SK-N-SH (cell line): Measurements from ENCODE around the gene TSFM. TPM values are rescaled to one million over a fixed set of nuclear protein-coding genes. Genes with fewer than 3 reads are reported as not detected.

Experiments used
- CTCF ChIA-PET: fragments of 300-600, 350-600 bp; formaldehyde crosslinking; extraction: SDS; loops from one replicate; lab custom pipeline; 2021; lab: Yijun Ruan, JAX
- POLR2A ChIA-PET: fragments of 350-600 bp; sonication (Branson Sonifier 250); formaldehyde crosslinking; extraction: SDS; loops from one replicate; lab custom pipeline; 2020; ENCODE audit warnings: antibody characterized with exemption, inconsistent platforms; lab: Yijun Ruan, JAX
- DNase-seq: peaks from one replicate; pipeline ENCODE4 v3.0.0; 2012
- H2AFZ ChIP-seq: fragments of 200-600 bp; sonication (generic); 2 replicates; pipeline ENCODE4 v1.8.1; 2016; ENCODE audit warnings: antibody characterized with exemption, mild to moderate bottlenecking, low read depth
- H3F3A ChIP-seq: fragments of 200-600 bp; sonication (generic); replicated peaks from 2 replicates; pipeline ENCODE3; 2016; ENCODE audit warnings: antibody characterized with exemption, mild to moderate bottlenecking; ENCODE audit not compliant: insufficient read depth
- H3K27ac ChIP-seq, 2 experiments: fragments of 200-500 bp in 1 of 2; fragments of 200-600 bp in 1 of 2; sonication (Bioruptor generic) in 1 of 2; sonication (generic), shearing (Covaris generic) in 1 of 2; 2 replicates each; pipeline versions ENCODE4 v1.5.1 to v1.6.1; 2014 to 2016; ENCODE audit warnings: low read depth in 2 of 2, inconsistent platforms in 1 of 2, low read length in 1 of 2, mild to moderate bottlenecking in 1 of 2, mixed read lengths in 1 of 2
- H3K27me3 ChIP-seq: fragments of 200-600 bp; sonication (generic), shearing (Covaris generic); 2 replicates; pipeline ENCODE4 v1.6.1; 2016; ENCODE audit warnings: mixed run types; ENCODE audit not compliant: insufficient read depth
- H3K36me3 ChIP-seq, 2 experiments: fragments of 200-500 bp in 1 of 2; fragments of 200-600 bp in 1 of 2; sonication (Bioruptor generic) in 1 of 2; sonication (generic) in 1 of 2; replicated peaks in 1 of 2; 2 replicates each; pipeline versions ENCODE3 to v1.5.1; 2014 to 2016; ENCODE audit warnings: low read length in 1 of 2, mild to moderate bottlenecking in 1 of 2; ENCODE audit not compliant: insufficient read depth in 2 of 2, control insufficient read depth in 1 of 2
- H3K4me1 ChIP-seq, 2 experiments: fragments of 200-500 bp in 1 of 2; fragments of 200-600 bp in 1 of 2; sonication (Bioruptor generic) in 1 of 2; sonication (generic), shearing (Covaris generic) in 1 of 2; 2 replicates each; pipeline versions ENCODE4 v1.5.1 to v1.6.1; 2014 to 2016; ENCODE audit warnings: low read depth in 1 of 2, low read length in 1 of 2, mixed run types in 1 of 2; ENCODE audit not compliant: insufficient read depth in 2 of 2, control insufficient read depth in 1 of 2
- H3K4me2 ChIP-seq: fragments of 200-600 bp; sonication (generic), shearing (Covaris generic); 2 replicates; pipeline ENCODE4 v1.6.1; 2017; ENCODE audit warnings: mixed run types
- H3K4me3 ChIP-seq, 2 experiments: fragments of 200-500 bp in 1 of 2; fragments of 200-600 bp in 1 of 2; sonication (Bioruptor generic) in 1 of 2; sonication (generic), shearing (Covaris generic) in 1 of 2; 2 replicates each; pipeline versions ENCODE4 v1.5.1 to v1.8.1; 2014 to 2016; ENCODE audit warnings: low read depth in 2 of 2, inconsistent platforms in 1 of 2, low read length in 1 of 2, mild to moderate bottlenecking in 1 of 2, mixed read lengths in 1 of 2, moderate library complexity in 1 of 2
- H3K79me2 ChIP-seq: fragments of 200-600 bp; sonication (generic); 2 replicates; pipeline ENCODE4 v1.8.1; 2017; ENCODE audit warnings: mild to moderate bottlenecking; ENCODE audit not compliant: insufficient read depth
- H3K9ac ChIP-seq: fragments of 200-600 bp; sonication (generic); 2 replicates; pipeline ENCODE4 v1.6.1; 2017; ENCODE audit warnings: mixed run types
- H3K9me2 ChIP-seq: fragments of 200-600 bp; sonication (generic); 2 replicates; pipeline ENCODE4 v1.6.1; 2017; ENCODE audit warnings: mixed run types
- H3K9me3 ChIP-seq: fragments of 200-600 bp; sonication (generic); 2 replicates; pipeline ENCODE4 v1.6.1; 2017; ENCODE audit warnings: mixed run types, mild to moderate bottlenecking, moderate library complexity
- H4K20me1 ChIP-seq: fragments of 200-600 bp; sonication (generic); 2 replicates; pipeline ENCODE4 v1.6.1; 2017; ENCODE audit warnings: mild to moderate bottlenecking, mixed run types; ENCODE audit not compliant: insufficient read depth
- CHD2 ChIP-seq: fragments of 150-350 bp; IDR thresholded peaks from 2 replicates; pipeline ENCODE4 v1.6.1; 2018; ENCODE audit warnings: low read length; ENCODE audit not compliant: partially characterized antibody
- EP300 ChIP-seq, 2 experiments: IDR thresholded peaks; 2 replicates each; pipeline versions ENCODE4 v1.4.0 to v1.6.1; 2012; ENCODE audit warnings: borderline replicate concordance in 1 of 2, low read depth in 1 of 2, low read length in 1 of 2
- FOXJ3 ChIP-seq: sonication (generic); formaldehyde crosslinking; IDR thresholded peaks from 2 replicates; pipeline ENCODE4 v1.5.1; 2020; ENCODE audit warnings: mild to moderate bottlenecking, missing genetic modification reagents
- FOXM1 ChIP-seq: IDR thresholded peaks from 2 replicates; pipeline ENCODE4 v1.4.0; 2012; ENCODE audit warnings: low read depth, mild to moderate bottlenecking
- GABPA ChIP-seq: IDR thresholded peaks from 2 replicates; pipeline ENCODE4 v1.4.0; 2012; ENCODE audit warnings: low read depth, mild to moderate bottlenecking
- GATA2 ChIP-seq: sonication (generic); formaldehyde crosslinking; IDR thresholded peaks from 2 replicates; pipeline ENCODE4 v1.5.0; 2020; ENCODE audit warnings: mild to moderate bottlenecking, missing genetic modification reagents
- MEF2A ChIP-seq: IDR thresholded peaks from 2 replicates; pipeline ENCODE4 v1.4.0; 2012; ENCODE audit warnings: low read depth, borderline replicate concordance
- MXI1 ChIP-seq: IDR thresholded peaks from 2 replicates; pipeline ENCODE4 v1.6.1; 2012; ENCODE audit warnings: mild to moderate bottlenecking, low read depth, low read length, improper control_type of control experiment
- NRF1 ChIP-seq: IDR thresholded peaks from 2 replicates; pipeline ENCODE4 v1.6.1; 2012; ENCODE audit warnings: low read depth, mild to moderate bottlenecking, low read length
- RAD21 ChIP-seq: IDR thresholded peaks from 2 replicates; pipeline ENCODE4 v1.6.1; 2012; ENCODE audit warnings: mild to moderate bottlenecking, low read length
- RCOR1 ChIP-seq: fragments of 150-350 bp; IDR thresholded peaks from 2 replicates; pipeline ENCODE4 v1.6.1; 2017; ENCODE audit warnings: antibody characterized with exemption, low read length
- TAF1 ChIP-seq: IDR thresholded peaks from 2 replicates; pipeline ENCODE4 v1.6.1; 2012; ENCODE audit warnings: low read depth, mild to moderate bottlenecking, low read length, moderate library complexity, borderline replicate concordance
- WGBS: methylation state at CpG from one replicate; pipeline ENCODE4 v1.1.6; 2017; ENCODE audit warnings: low lambda C conversion rate; 5-methylcytosine and 5-hydroxymethylcytosine counted together
- polyA plus RNA-seq, 3 experiments: library from polyadenylated mRNA; depleted of rRNA; stranded (reverse); fragments of >200 nt; gene quantifications; 2 replicates each; pipeline ENCODE4 v1.2.3, GENCODE V29; 2012
- TF ChIP-seq, protein P1 (sequence below): fragments of 200-600 bp; sonication (generic); IDR thresholded peaks from 2 replicates; pipeline ENCODE4 v1.6.1; 2017; ENCODE audit warnings: antibody characterized with exemption, mild to moderate bottlenecking, moderate library complexity
- TF ChIP-seq, protein P2 (sequence below): fragments of 150-350 bp; IDR thresholded peaks from 2 replicates; pipeline ENCODE4 v1.6.1; 2016; ENCODE audit warnings: mild to moderate bottlenecking, low read depth, low read length

Gene TSFM
- polyA plus RNA-seq, 1 of the 3 experiments (the other 2 are of a cell fraction) = 28.7 TPM

DNA sequence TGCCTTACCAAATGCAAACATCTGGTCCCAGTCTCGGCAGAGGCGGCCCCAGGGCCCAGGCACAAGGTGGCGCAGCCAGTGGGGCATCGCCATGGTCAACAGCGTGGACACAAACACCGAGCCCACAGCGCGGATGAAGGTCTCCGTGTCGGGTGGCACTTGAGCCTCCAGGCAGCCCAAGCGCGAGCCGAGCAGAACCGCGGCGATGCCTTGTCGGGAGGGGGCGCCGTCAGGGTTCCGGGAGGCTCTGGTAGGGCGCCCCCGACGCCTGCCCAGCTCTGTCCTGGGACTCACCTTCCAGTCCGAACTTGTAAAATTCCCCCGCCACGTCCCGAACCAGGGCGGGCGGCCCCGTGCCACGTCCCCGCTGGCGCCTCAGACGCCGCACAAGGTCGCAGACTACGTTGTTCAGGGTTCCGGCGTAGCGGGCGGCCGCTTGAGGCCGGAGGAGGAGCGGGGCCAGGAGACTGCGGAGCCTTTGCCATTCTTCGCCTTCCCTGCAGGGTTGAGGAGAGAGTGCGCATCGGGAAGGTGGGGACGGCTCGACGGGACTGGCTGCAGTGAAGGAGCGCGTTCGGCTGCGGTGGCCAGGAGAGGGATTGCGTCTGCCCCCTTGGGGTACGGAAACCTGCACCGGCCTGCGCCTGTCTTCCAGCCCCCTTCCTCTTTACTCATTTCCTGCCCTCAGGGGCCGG lies 17.4 kb upstream of the TSFM start:
- H3K4me1 ChIP-seq = peaks cover 0 to 24% of the 10 kb centered on the region in 2 experiments; a peak in 1 of 4 replicates
- ChIA-PET CTCF (interaction anchor here (0.9 to 1.3 kb wide), 4 partner anchors 9 to 551 kb away, joined by 3 to 5 read pairs (median 4); partner anchors contain the start of gene MARCHF9), POLR2A (interaction anchor here (1.4 kb wide), 1 partner anchor 20 kb away, joined by 5 read pairs; the partner anchor contains the start of gene TSPAN31)
- 0 out of 2 replicates have a peak, but pooled peaks cover 1% of the 10 kb centered on the region for H3K79me2 ChIP-seq
- no peaks in the 10 kb centered on the region for H3K9me3 ChIP-seq
- peaks cover 5 to 19% of the 10 kb centered on the region in 2 experiments for H3K36me3 ChIP-seq
- TF ChIP-seq CHD2 = no peak
- no peak for TF ChIP-seq RAD21
- TF ChIP-seq RCOR1 = no peak
- no peak for TF ChIP-seq GABPA
- TF ChIP-seq FOXM1 = no peak
- TF ChIP-seq, protein P1, sequence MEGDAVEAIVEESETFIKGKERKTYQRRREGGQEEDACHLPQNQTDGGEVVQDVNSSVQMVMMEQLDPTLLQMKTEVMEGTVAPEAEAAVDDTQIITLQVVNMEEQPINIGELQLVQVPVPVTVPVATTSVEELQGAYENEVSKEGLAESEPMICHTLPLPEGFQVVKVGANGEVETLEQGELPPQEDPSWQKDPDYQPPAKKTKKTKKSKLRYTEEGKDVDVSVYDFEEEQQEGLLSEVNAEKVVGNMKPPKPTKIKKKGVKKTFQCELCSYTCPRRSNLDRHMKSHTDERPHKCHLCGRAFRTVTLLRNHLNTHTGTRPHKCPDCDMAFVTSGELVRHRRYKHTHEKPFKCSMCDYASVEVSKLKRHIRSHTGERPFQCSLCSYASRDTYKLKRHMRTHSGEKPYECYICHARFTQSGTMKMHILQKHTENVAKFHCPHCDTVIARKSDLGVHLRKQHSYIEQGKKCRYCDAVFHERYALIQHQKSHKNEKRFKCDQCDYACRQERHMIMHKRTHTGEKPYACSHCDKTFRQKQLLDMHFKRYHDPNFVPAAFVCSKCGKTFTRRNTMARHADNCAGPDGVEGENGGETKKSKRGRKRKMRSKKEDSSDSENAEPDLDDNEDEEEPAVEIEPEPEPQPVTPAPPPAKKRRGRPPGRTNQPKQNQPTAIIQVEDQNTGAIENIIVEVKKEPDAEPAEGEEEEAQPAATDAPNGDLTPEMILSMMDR = peak; percentile 41
- no peak overlapping the region for H3K9ac ChIP-seq
- H3F3A ChIP-seq = peaks cover 3% of the 10 kb centered on the region
- DNase-seq = peak; percentile 81
- no peaks in the 10 kb centered on the region; the same call in 1 of the 2 replicates for H3K27me3 ChIP-seq
- no peaks in the 10 kb centered on the region for H4K20me1 ChIP-seq
- H3K4me2 ChIP-seq = peak overlapping the region; percentile 55; the same call in 1 of the 2 replicates
- H2AFZ ChIP-seq = no peak overlapping the region; the same call in 1 of the 2 replicates
- no peaks in the 10 kb centered on the region for H3K9me2 ChIP-seq
- H3K27ac ChIP-seq = no peak overlapping the region
- peak overlapping the region in 1 of 2 experiments; percentile 34; a peak in 2 of 4 replicates for H3K4me3 ChIP-seq
- WGBS = 8% methylated on average over 22 of the region's 60 CpGs

DNA sequence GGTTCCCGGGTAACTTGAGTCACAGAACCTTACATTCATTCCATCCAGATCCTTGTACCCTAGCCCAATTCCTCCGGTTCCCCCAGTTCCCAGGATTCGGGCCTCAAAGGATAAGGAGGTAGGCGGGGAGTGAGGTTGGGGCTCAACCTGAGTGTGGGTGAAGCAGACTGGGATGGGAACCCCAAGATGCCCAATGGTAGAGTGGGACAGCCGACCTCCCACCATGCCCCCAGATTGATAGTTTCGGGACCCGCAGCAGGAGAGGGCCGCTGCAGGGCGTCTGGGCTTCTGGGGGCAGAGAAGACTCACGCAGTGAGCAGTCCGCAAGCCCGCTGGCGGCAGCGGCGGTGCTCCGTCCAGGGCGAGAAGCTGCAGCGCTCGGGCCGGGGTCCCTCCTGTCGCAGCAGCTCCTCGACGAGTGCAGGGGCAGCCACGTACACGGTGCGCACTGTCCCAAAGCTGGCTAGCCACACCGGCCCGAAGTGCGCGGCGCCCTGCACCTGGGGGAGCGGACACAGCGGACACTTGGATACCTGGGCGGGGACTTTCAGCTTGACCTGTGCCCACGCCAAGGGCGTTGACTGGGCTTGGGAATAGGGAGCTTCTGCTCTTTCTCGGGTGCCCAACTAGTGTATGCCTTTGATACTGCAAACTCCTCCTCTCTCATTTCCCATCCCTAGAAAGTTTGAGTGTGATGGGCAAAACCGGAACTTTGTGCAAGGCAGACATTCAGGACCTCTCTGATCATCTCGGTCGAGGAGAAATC lies 16.7 kb upstream of the TSFM start:
- 22% methylated on average over 19 of the region's 40 CpGs for WGBS
- Histone ChIP-seq H3K9me2 (no peaks in the 10 kb centered on the region), H3K36me3 (peaks cover 5 to 19% of the 10 kb centered on the region in 2 experiments), H3K27ac (no peak overlapping the region), H3K4me3 (peak overlapping the region in 1 of 2 experiments; percentile 21; a peak in 1 of 4 replicates), H3K9me3 (no peaks in the 10 kb centered on the region), H3F3A (peaks cover 3% of the 10 kb centered on the region), H3K4me2 (no peak overlapping the region), H3K4me1 (peaks cover 2 to 28% of the 10 kb centered on the region in 2 experiments; a peak in 1 of 4 replicates), H3K27me3 (no peaks in the 10 kb centered on the region; the same call in 1 of the 2 replicates), H4K20me1 (no peaks in the 10 kb centered on the region), H2AFZ (no peak overlapping the region; the same call in 1 of the 2 replicates), H3K9ac (no peak overlapping the region), H3K79me2 (0 out of 2 replicates have a peak, but pooled peaks cover 9% of the 10 kb centered on the region)
- POLR2A ChIA-PET = interaction anchor here (1.4 to 2.0 kb wide), 2 partner anchors 9 to 21 kb away, joined by 5 to 9 read pairs; partner anchors contain the start of gene TSPAN31
- DNase-seq = peak; percentile 46
- CTCF ChIA-PET = interaction anchor here (0.6 to 3.1 kb wide), 14 partner anchors 9 to 232 kb away, joined by 3 to 27 read pairs (median 3); partner anchors contain the start of genes B4GALNT1, MARCHF9 and TSFM
- no peak for TF ChIP-seq NRF1
- TF ChIP-seq MXI1 = no peak
- no peak for TF ChIP-seq TAF1
- TF ChIP-seq, protein P1 = no peak
- TF ChIP-seq FOXJ3 = no peak
- TF ChIP-seq, protein P2, sequence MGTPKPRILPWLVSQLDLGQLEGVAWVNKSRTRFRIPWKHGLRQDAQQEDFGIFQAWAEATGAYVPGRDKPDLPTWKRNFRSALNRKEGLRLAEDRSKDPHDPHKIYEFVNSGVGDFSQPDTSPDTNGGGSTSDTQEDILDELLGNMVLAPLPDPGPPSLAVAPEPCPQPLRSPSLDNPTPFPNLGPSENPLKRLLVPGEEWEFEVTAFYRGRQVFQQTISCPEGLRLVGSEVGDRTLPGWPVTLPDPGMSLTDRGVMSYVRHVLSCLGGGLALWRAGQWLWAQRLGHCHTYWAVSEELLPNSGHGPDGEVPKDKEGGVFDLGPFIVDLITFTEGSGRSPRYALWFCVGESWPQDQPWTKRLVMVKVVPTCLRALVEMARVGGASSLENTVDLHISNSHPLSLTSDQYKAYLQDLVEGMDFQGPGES = no peak
- TF ChIP-seq MEF2A = no peak
- no peak for TF ChIP-seq GATA2 (CRISPR knock-in tag)
- TF ChIP-seq GABPA = no peak
- TF ChIP-seq EP300 (IDR thresholded peaks at IDR 0.05; ENCODE audit: borderline replicate concordance in 1 of 2, low read depth in 1 of 2, low read length in 1 of 2) = no peak
